ENCODE measurements around the gene RHBDF1. TPM values are rescaled to one million over a fixed set of nuclear protein-coding genes. Genes with fewer than 3 reads are reported as not detected.
"Not testable (repeated sequence)": the region's sequence is repeated elsewhere in the genome, so short reads cannot be mapped to it uniquely, and the experiment has no call there.

The RHBDF1 gene
- total and polyA plus RNA-seq, 2 experiments from 2014 or later, result 27.9 to 28.2 TPM

GRCh38 chr16:50769-51591 lies 21.5 kb downstream of the RHBDF1 start:
- DNase-seq (ENCODE audit: low read depth in 1 of 2, low spot score in 1 of 2), result no peak
- Histone ChIP-seq H3K9me3 (ENCODE audit: low read depth) (no peaks in the 10 kb centered on the region), H3K27ac (no peak overlapping the region), H3K4me3 (no peak overlapping the region), H3K36me3 (peaks cover 14% of the 10 kb centered on the region), H3K27me3 (no peaks in the 10 kb centered on the region), H3K4me1 (ENCODE audit: low read depth) (peaks cover 3% of the 10 kb centered on the region)
- no peak for TF ChIP-seq CTCF (IDR thresholded peaks at IDR 0.05; ENCODE audit: low read depth, low read length)

GRCh38 chr16:47234-47633 lies 25.2 kb downstream of the RHBDF1 start:
- no peaks in the 10 kb centered on the region for H3K9me3 ChIP-seq (ENCODE audit: low read depth)
- H3K4me1 ChIP-seq (ENCODE audit: low read depth), result no peaks in the 10 kb centered on the region
- H3K27ac ChIP-seq, result no peak overlapping the region
- TF ChIP-seq CTCF (IDR thresholded peaks at IDR 0.05; ENCODE audit: low read depth, low read length), result no peak
- DNase-seq (ENCODE audit: low read depth in 1 of 2, low spot score in 1 of 2), result no peak
- H3K4me3 ChIP-seq, result no peak overlapping the region
- H3K36me3 ChIP-seq, result peaks cover 11% of the 10 kb centered on the region
- H3K27me3 ChIP-seq, result no peaks in the 10 kb centered on the region

- H3K36me3 ChIP-seq, result peaks cover 11% of the 10 kb centered on the region
- not testable (repeated sequence) for DNase-seq (ENCODE audit: low read depth in 1 of 2, low spot score in 1 of 2)
Observed at GRCh38 chr16:46510-46909, 25.9 kb downstream of the RHBDF1 start.

GRCh38 chr16:45454-45853 lies 27.0 kb downstream of the RHBDF1 start:
- TF ChIP-seq CTCF (IDR thresholded peaks at IDR 0.05; ENCODE audit: low read depth, low read length), result no peak
- Histone ChIP-seq H3K27ac (no peak overlapping the region), H3K4me3 (no peak overlapping the region), H3K27me3 (no peaks in the 10 kb centered on the region), H3K36me3 (peaks cover 11% of the 10 kb centered on the region), H3K9me3 (ENCODE audit: low read depth) (no peaks in the 10 kb centered on the region), H3K4me1 (ENCODE audit: low read depth) (no peaks in the 10 kb centered on the region)
- no peak for DNase-seq (ENCODE audit: low read depth in 1 of 2, low spot score in 1 of 2)

More at GRCh38 chr16:46510-46909, 25.9 kb downstream of the RHBDF1 start:
- H3K4me1 ChIP-seq (ENCODE audit: low read depth); H3K27ac ChIP-seq; H3K9me3 ChIP-seq (ENCODE audit: low read depth); H3K27me3 ChIP-seq; H3K4me3 ChIP-seq: not testable (repeated sequence)

- Histone ChIP-seq H3K36me3 (peaks cover 9% of the 10 kb centered on the region), H3K4me1 (ENCODE audit: low read depth) (no peaks in the 10 kb centered on the region), H3K27ac (no peak overlapping the region), H3K4me3 (no peak overlapping the region), H3K9me3 (ENCODE audit: low read depth) (no peaks in the 10 kb centered on the region), H3K27me3 (no peaks in the 10 kb centered on the region)
- no peak for DNase-seq (ENCODE audit: low read depth in 1 of 2, low spot score in 1 of 2)
- TF ChIP-seq CTCF (IDR thresholded peaks at IDR 0.05; ENCODE audit: low read depth, low read length), result no peak
Observed at GRCh38 chr16:44655-45054, 27.8 kb downstream of the RHBDF1 start.

- no peak overlapping the region for H3K4me3 ChIP-seq
- no peak for DNase-seq (ENCODE audit: low read depth in 1 of 2, low spot score in 1 of 2)
- H3K27me3 ChIP-seq, result no peaks in the 10 kb centered on the region
- no peak for TF ChIP-seq CTCF (IDR thresholded peaks at IDR 0.05; ENCODE audit: low read depth, low read length)
- no peak overlapping the region for H3K27ac ChIP-seq
- peaks cover 9% of the 10 kb centered on the region for H3K36me3 ChIP-seq
- no peaks in the 10 kb centered on the region for H3K9me3 ChIP-seq (ENCODE audit: low read depth)
- H3K4me1 ChIP-seq (ENCODE audit: low read depth), result no peaks in the 10 kb centered on the region
Observed at GRCh38 chr16:43294-43693, 29.1 kb downstream of the RHBDF1 start.
